IMR-90 (cell line): Measurements from ENCODE around the gene DEFB129. TPM values are rescaled to one million over a fixed set of nuclear protein-coding genes. Genes with fewer than 3 reads are reported as not detected.

Experiments
- ATAC-seq: fragments of 200-7000 bp; cut with Tn5 transposase; 2 replicates; pipeline ENCODE4 v1.9.1; 2020; ENCODE audit warnings: low read depth, mild to moderate bottlenecking, moderate library complexity
- BruUV-seq: library from RNA; stranded (reverse); fragments of 400-500 nt; replicated peaks from 2 replicates; lab custom pipeline; 2021; lab: Mats Ljungman, UMichigan
- CTCF ChIA-PET: fragments of 300-600 bp; formaldehyde crosslinking; extraction: SDS; loops from one replicate; lab custom pipeline; 2021; ENCODE audit warnings: antibody characterized with exemption; lab: Yijun Ruan, JAX
- POLR2A ChIA-PET: fragments of 300-600 bp; sonication (Branson Sonifier 250); formaldehyde crosslinking; loops from one replicate; lab custom pipeline; 2022; ENCODE audit warnings: antibody characterized with exemption; ENCODE audit not compliant: unreplicated experiment; lab: Charles Lee
- DNase-seq: peaks from one replicate; pipeline ENCODE4 v3.0.0; 2013
- H2AFZ ChIP-seq: replicated peaks from 2 replicates; pipeline ENCODE3; 2013; ENCODE audit warnings: low read length, mild to moderate bottlenecking; ENCODE audit not compliant: poor library complexity
- H2AK5ac ChIP-seq: 2 replicates; pipeline ENCODE4 v1.6.1; 2013; ENCODE audit warnings: low read depth, low read length, inconsistent platforms
- H2AK9ac ChIP-seq: replicated peaks from 2 replicates; pipeline ENCODE3; 2013; ENCODE audit warnings: mild to moderate bottlenecking, low read depth, low read length, moderate library complexity; ENCODE audit not compliant: poor library complexity
- H2BK120ac ChIP-seq: 2 replicates; pipeline ENCODE4 v1.6.1; 2013; ENCODE audit warnings: low read depth, low read length, inconsistent platforms
- H2BK15ac ChIP-seq: 3 replicates; pipeline ENCODE4 v1.6.1; 2013; ENCODE audit warnings: low read depth, low read length, inconsistent platforms
- H2BK20ac ChIP-seq: 2 replicates; pipeline ENCODE4 v1.6.1; 2013; ENCODE audit warnings: low read depth, mild to moderate bottlenecking, inconsistent platforms, low read length, moderate library complexity
- H2BK5ac ChIP-seq: 2 replicates; pipeline ENCODE4 v1.6.1; 2013; ENCODE audit warnings: mild to moderate bottlenecking, low read depth, low read length, inconsistent platforms; ENCODE audit not compliant: poor library complexity, severe bottlenecking
- H3K14ac ChIP-seq: replicated peaks from 2 replicates; pipeline ENCODE4 v1.6.1; 2013; ENCODE audit warnings: low read depth, low read length, inconsistent platforms
- H3K18ac ChIP-seq: 2 replicates; pipeline ENCODE4 v1.6.1; 2013; ENCODE audit warnings: low read depth, low read length, control low read depth
- H3K23ac ChIP-seq: 2 replicates; pipeline ENCODE4 v1.6.1; 2013; ENCODE audit warnings: low read depth, low read length, inconsistent platforms
- H3K27ac ChIP-seq: 2 replicates; pipeline ENCODE4 v1.5.1; 2013; ENCODE audit warnings: mild to moderate bottlenecking, control low read depth, low read length; ENCODE audit not compliant: insufficient read depth
- H3K27me3 ChIP-seq: 2 replicates; pipeline ENCODE4 v1.6.1; 2013; ENCODE audit warnings: low read length; ENCODE audit not compliant: control insufficient read depth, insufficient read depth
- H3K36me3 ChIP-seq: 2 replicates; pipeline ENCODE4 v1.6.1; 2013; ENCODE audit warnings: low read length, mixed read lengths; ENCODE audit not compliant: control insufficient read depth, insufficient read depth
- H3K4ac ChIP-seq: 2 replicates; pipeline ENCODE4 v1.6.1; 2013; ENCODE audit warnings: low read depth, low read length, inconsistent platforms
- H3K4me1 ChIP-seq: 2 replicates; pipeline ENCODE4 v1.6.1; 2013; ENCODE audit warnings: low read length, mixed read lengths; ENCODE audit not compliant: control insufficient read depth, insufficient read depth
- H3K4me2 ChIP-seq: 2 replicates; pipeline ENCODE4 v1.6.1; 2013; ENCODE audit warnings: low read depth, mild to moderate bottlenecking, control low read depth, low read length, moderate library complexity
- H3K4me3 ChIP-seq: 2 replicates; pipeline ENCODE4 v1.5.1; 2013; ENCODE audit warnings: low read depth, mild to moderate bottlenecking, control low read depth, low read length, moderate library complexity; ENCODE audit not compliant: insufficient read depth
- H3K56ac ChIP-seq: 2 replicates; pipeline ENCODE4 v1.6.1; 2013; ENCODE audit warnings: low read length, inconsistent platforms; ENCODE audit not compliant: insufficient read depth; ENCODE audit errors: extremely low read depth
- H3K79me1 ChIP-seq, 2 experiments: 2 replicates each; pipeline ENCODE4 v1.6.1; 2013; ENCODE audit warnings: low read length in 2 of 2, inconsistent platforms in 1 of 2, low read depth in 1 of 2
- H3K9ac ChIP-seq: 2 replicates; pipeline ENCODE4 v1.6.1; 2013; ENCODE audit warnings: low read depth, low read length, control low read depth
- H3K9me1 ChIP-seq: 2 replicates; pipeline ENCODE4 v1.6.1; 2013; ENCODE audit warnings: low read length, inconsistent platforms; ENCODE audit not compliant: insufficient read depth
- H3K9me3 ChIP-seq: 2 replicates; pipeline ENCODE4 v1.6.1; 2013; ENCODE audit warnings: low read length; ENCODE audit not compliant: control insufficient read depth, insufficient read depth
- H4K20me1 ChIP-seq: 2 replicates; pipeline ENCODE4 v1.6.1; 2013; ENCODE audit warnings: low read length, inconsistent platforms; ENCODE audit not compliant: insufficient read depth
- H4K5ac ChIP-seq: 2 replicates; pipeline ENCODE4 v1.6.1; 2013; ENCODE audit warnings: mild to moderate bottlenecking, low read depth, low read length, control low read depth
- H4K8ac ChIP-seq, 2 experiments: 2 replicates each; pipeline ENCODE4 v1.6.1; 2013; ENCODE audit warnings: low read depth in 2 of 2, low read length in 2 of 2, control low read depth in 1 of 2, inconsistent platforms in 1 of 2
- H4K91ac ChIP-seq: 2 replicates; pipeline ENCODE4 v1.6.1; 2013; ENCODE audit warnings: low read depth, low read length, inconsistent platforms; ENCODE audit not compliant: insufficient read depth
- CEBPB ChIP-seq: IDR thresholded peaks from 2 replicates; pipeline ENCODE4 v1.6.1; 2012; ENCODE audit warnings: low read depth, low read length, improper control_type of control experiment
- CHD1 ChIP-seq: IDR thresholded peaks from 2 replicates; pipeline ENCODE4 v1.6.1; 2012; ENCODE audit warnings: low read depth, low read length, improper control_type of control experiment
- MAFK ChIP-seq: IDR thresholded peaks from 2 replicates; pipeline ENCODE4 v1.6.1; 2012; ENCODE audit warnings: low read depth, low read length, improper control_type of control experiment
- RFX5 ChIP-seq: IDR thresholded peaks from 2 replicates; pipeline ENCODE4 v1.8.0; 2012; ENCODE audit warnings: low read depth, mild to moderate bottlenecking, low read length, moderate library complexity
- WGBS, 2 experiments: methylation state at CpG; one replicate each; pipeline versions ENCODE4 v1.1.5 to v1.1.7; 2013; ENCODE audit warnings: missing lambda C conversion rate in 2 of 2; ENCODE audit not compliant: insufficient read length in 1 of 2; ENCODE audit errors: extremely low coverage in 2 of 2; 5-methylcytosine and 5-hydroxymethylcytosine counted together
- dilution Hi-C: fragments of 300-500 bp; cut with HindIII; formaldehyde crosslinking; loops from one replicate; pipeline ENCODE4 v1.14.3; 2018; ENCODE audit warnings: low sequenced_read_pairs; ENCODE audit not compliant: unreplicated experiment
- in situ Hi-C: fragments of 300-500 bp; cut with MboI; formaldehyde crosslinking; loops from 3 replicates; pipeline ENCODE4 v1.14.3; 2019; ENCODE audit warnings: low sequenced_read_pairs, inconsistent platforms, mixed read lengths
- intact Hi-C: fragments of 100-400 bp; cut with micrococcal nuclease; formaldehyde crosslinking; loops from 2 replicates; pipeline ENCODE4 v1.10.0; 2022
- polyA plus RNA-seq, 3 experiments: library from polyadenylated mRNA; depleted of rRNA; stranded (reverse); fragments of >200 nt; gene quantifications; 2 replicates each; pipeline ENCODE4 v1.2.3, GENCODE V29; 2012; ENCODE audit warnings: low replicate concordance in 1 of 3
- total RNA-seq: library from RNA; depleted of rRNA; stranded (reverse); fragments of >200 nt; gene quantifications from 2 replicates; pipeline ENCODE4 v1.2.3, GENCODE V29; 2012

The DEFB129 gene
- total and polyA plus RNA-seq, 2 of the 4 experiments (the other 2 are of a cell fraction): not detected

DNA sequence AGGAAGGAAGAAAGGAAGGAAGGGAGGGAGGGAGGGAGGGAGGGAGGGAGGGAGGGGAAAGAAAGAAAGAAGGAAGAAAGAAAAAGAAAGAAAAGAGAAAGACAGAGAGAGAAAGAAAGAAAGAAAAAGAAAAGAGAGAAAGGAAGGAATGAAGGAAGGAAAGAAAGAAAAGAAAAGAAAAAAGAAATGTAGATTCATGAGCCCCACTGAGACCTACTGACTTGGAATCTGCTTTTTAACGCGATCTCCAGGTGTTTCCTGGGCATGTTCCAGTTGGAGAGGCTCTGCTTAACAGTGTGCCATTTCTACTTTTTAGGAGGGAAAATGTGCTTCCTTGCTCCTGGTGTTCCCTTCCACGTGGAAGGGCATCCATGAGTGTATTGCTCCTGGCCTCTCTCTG lies 46.8 kb downstream of the DEFB129 start:
- H3K27me3 ChIP-seq: no peaks in the 10 kb centered on the region
- H4K5ac ChIP-seq: no peak overlapping the region
- no peak overlapping the region for H2AFZ ChIP-seq
- H2BK5ac ChIP-seq: no peak overlapping the region
- no TSS peak for BruUV-seq
- no peak overlapping the region for H3K14ac ChIP-seq
- no peak overlapping the region for H4K8ac ChIP-seq
- no peak overlapping the region for H4K91ac ChIP-seq
- DNase-seq (no peak), ATAC-seq (no peak)
- no peak overlapping the region for H3K23ac ChIP-seq
- H2AK9ac ChIP-seq: no peak overlapping the region
- POLR2A ChIA-PET: interaction anchor here (0.5 kb wide), 1 partner anchor 47 kb away, joined by 4 read pairs; no protein-coding TSS in a partner anchor
- no peaks in the 10 kb centered on the region for H4K20me1 ChIP-seq
- intact Hi-C loops (no loop called here), in situ Hi-C loops (no loop called here), dilution Hi-C loops (no loop called here)
- no peak overlapping the region for H3K9ac ChIP-seq
- no peak overlapping the region for H2AK5ac ChIP-seq
- H3K4me2 ChIP-seq: no peak overlapping the region
- H3K56ac ChIP-seq: no peak overlapping the region
- TF ChIP-seq RFX5: no peak
- no peak for TF ChIP-seq CEBPB
- TF ChIP-seq MAFK: no peak
- no peak for TF ChIP-seq CHD1
- H2BK120ac ChIP-seq: no peak overlapping the region
- no peak overlapping the region for H3K18ac ChIP-seq
- H3K36me3 ChIP-seq: peaks cover 31% of the 10 kb centered on the region
- H3K9me3 ChIP-seq: no peaks in the 10 kb centered on the region
- 87% methylated on average over 3 of the region's 3 CpGs; no CpG with 5 or more reads in 1 of the 2 experiments for WGBS, 2 experiments
- H2BK15ac ChIP-seq: no peak overlapping the region
- no peak overlapping the region for H3K27ac ChIP-seq
- no peaks in the 10 kb centered on the region for H3K79me1 ChIP-seq
- H2BK20ac ChIP-seq: no peak overlapping the region
- no peak overlapping the region for H3K4ac ChIP-seq
- H3K9me1 ChIP-seq: no peaks in the 10 kb centered on the region; the same call in 1 of the 2 replicates
- no peaks in the 10 kb centered on the region for H3K4me1 ChIP-seq
- no peak overlapping the region for H3K4me3 ChIP-seq
- CTCF ChIA-PET: no interaction called here
